ENCODE data around the gene NPLOC4. TPM values are rescaled to one million over a fixed set of nuclear protein-coding genes. Genes with fewer than 3 reads are reported as not detected.
A peak's percentile ranks its signal among the peaks of the same experiment; 100 is the strongest.

The NPLOC4 gene
- total RNA-seq, 1 experiment from 2014 or later: 32.4 TPM

DNA sequence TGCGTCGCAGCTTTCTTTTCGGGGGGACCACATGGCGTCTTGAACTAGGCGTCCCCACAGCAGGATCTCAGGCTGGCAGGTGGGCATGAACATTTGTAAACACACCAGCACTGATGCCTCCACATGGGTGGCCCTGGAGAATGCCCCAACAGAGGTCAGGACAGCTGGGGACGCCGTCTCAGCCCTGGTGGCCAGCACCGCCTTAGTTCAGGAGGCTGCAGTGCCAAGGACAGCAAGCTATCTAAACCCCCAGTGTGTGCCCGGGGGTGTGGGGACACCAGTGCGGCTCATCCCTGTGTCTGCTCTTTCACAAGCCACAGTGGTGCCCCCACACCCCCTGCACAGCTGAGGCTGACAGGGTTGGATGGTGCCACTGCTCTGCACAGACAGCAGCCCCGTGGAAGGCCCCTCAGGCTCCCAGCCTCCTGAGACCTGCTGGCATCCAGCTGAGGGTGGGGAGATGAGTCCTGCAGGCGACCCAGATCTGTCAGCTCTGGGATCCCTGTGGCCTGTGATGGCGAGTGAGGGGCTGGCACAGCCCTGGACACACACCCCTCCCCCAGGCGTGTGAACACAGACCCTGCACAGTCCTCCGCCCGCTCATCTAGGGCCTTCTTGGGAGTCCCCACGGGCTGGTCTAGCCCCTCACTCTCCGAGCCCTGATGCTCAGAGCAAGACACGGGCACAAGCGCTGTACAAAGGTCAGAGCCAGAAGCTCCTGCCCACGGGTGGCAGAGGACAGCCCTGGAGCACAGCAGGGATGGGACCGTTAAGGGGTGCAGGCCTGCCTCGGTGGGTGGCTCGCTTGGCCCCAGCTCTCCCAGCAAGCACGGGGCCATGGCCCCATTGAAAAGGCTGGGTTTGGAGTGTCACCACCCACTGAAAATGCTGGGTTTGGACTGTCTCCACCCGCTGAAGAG, 98.0 kb downstream of the NPLOC4 start:
- H3K9me3 ChIP-seq (ENCODE audit: low read length): no peaks in the 10 kb centered on the region
- no peak overlapping the region for H3K27ac ChIP-seq (ENCODE audit: low read length)
- no peaks in the 10 kb centered on the region for H3K36me3 ChIP-seq (ENCODE audit: insufficient read depth, low read length)
- H3K79me2 ChIP-seq (ENCODE audit: low read length): no peaks in the 10 kb centered on the region
- H3K4me2 ChIP-seq (ENCODE audit: low read depth, low read length, poor library complexity, severe bottlenecking): no peak overlapping the region
- H3K4me1 ChIP-seq (ENCODE audit: low read length): peaks cover 8% of the 10 kb centered on the region
- no peaks in the 10 kb centered on the region for H3K27me3 ChIP-seq (ENCODE audit: low read length)
- H3K4me3 ChIP-seq (ENCODE audit: low read length): no peak overlapping the region
- no peak overlapping the region for H3K9ac ChIP-seq (ENCODE audit: low read length)
- H4K20me1 ChIP-seq (ENCODE audit: insufficient read depth, low read depth, low read length): no peaks in the 10 kb centered on the region
- no peak overlapping the region for H2AFZ ChIP-seq (ENCODE audit: low read length)
- DNase-seq: no peak
- no peaks in the 10 kb centered on the region for H3K9me2 ChIP-seq (replicated peaks; ENCODE audit: insufficient read depth, low read length)

DNA sequence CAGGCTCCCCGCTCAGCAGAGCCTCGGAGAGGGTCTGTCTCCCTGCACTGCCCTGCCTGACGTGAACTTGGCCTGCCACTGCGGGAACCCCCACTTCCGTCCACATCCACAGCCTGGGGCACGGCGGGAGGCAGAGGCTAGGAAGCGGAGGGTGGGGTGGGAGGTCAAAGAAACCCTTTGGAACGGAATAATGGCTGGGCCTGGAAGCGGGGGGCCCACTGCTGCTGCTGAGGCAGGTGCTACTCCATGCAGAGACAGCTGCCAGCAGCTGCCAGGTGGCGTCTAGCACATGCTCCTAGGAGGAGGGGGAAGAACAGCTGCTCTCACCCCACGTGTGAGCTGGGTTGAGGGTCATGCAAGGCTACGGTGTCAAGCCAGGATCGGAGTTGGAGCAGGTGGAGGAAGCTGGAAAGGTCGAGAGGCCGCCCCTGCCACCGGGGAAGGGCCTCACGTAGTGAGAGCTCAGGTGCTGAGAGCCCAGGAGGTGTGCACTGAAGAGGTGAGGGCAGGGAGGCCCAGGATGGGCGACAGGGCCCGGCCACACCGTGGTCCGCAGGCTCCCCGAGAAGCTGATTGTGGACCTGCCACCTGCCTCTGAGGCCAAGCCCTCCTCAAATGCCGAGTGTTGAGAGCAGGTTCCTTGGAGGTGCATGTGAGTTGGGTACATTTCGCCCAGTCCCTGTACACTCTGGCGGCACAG, 98.9 kb downstream of the NPLOC4 start:
- Histone ChIP-seq H3K4me2 (ENCODE audit: low read depth, low read length, poor library complexity, severe bottlenecking) (no peak overlapping the region), H4K20me1 (ENCODE audit: insufficient read depth, low read depth, low read length) (no peaks in the 10 kb centered on the region), H3K4me1 (ENCODE audit: low read length) (peaks cover 8% of the 10 kb centered on the region), H3K36me3 (ENCODE audit: insufficient read depth, low read length) (no peaks in the 10 kb centered on the region), H2AFZ (ENCODE audit: low read length) (no peak overlapping the region), H3K27me3 (ENCODE audit: low read length) (no peaks in the 10 kb centered on the region), H3K4me3 (ENCODE audit: low read length) (no peak overlapping the region), H3K9me2 (replicated peaks; ENCODE audit: insufficient read depth, low read length) (no peaks in the 10 kb centered on the region), H3K79me2 (ENCODE audit: low read length) (no peaks in the 10 kb centered on the region), H3K9ac (ENCODE audit: low read length) (no peak overlapping the region), H3K27ac (ENCODE audit: low read length) (no peak overlapping the region), H3K9me3 (ENCODE audit: low read length) (no peaks in the 10 kb centered on the region; the same call in 1 of the 2 replicates)
- no peak for DNase-seq

GRCh38 chr17:81537343-81537855, 99.5 kb downstream of the NPLOC4 start:
- Histone ChIP-seq H3K79me2 (ENCODE audit: low read length) (no peaks in the 10 kb centered on the region), H3K27me3 (ENCODE audit: low read length) (no peaks in the 10 kb centered on the region), H3K9me2 (replicated peaks; ENCODE audit: insufficient read depth, low read length) (no peaks in the 10 kb centered on the region), H4K20me1 (ENCODE audit: insufficient read depth, low read depth, low read length) (no peaks in the 10 kb centered on the region), H3K4me3 (ENCODE audit: low read length) (no peak overlapping the region), H2AFZ (ENCODE audit: low read length) (no peak overlapping the region), H3K4me2 (ENCODE audit: low read depth, low read length, poor library complexity, severe bottlenecking) (no peak overlapping the region), H3K36me3 (ENCODE audit: insufficient read depth, low read length) (no peaks in the 10 kb centered on the region), H3K4me1 (ENCODE audit: low read length) (peaks cover 8% of the 10 kb centered on the region), H3K9me3 (ENCODE audit: low read length) (no peaks in the 10 kb centered on the region; the same call in 1 of the 2 replicates), H3K9ac (ENCODE audit: low read length) (no peak overlapping the region), H3K27ac (ENCODE audit: low read length) (no peak overlapping the region)
- peak; percentile 63 for DNase-seq

GRCh38 chr17:81536299-81537290, 100.3 kb downstream of the NPLOC4 start:
- no peak overlapping the region for H3K4me2 ChIP-seq (ENCODE audit: low read depth, low read length, poor library complexity, severe bottlenecking)
- H3K9me3 ChIP-seq (ENCODE audit: low read length): no peaks in the 10 kb centered on the region; the same call in 1 of the 2 replicates
- H3K79me2 ChIP-seq (ENCODE audit: low read length): no peaks in the 10 kb centered on the region
- no peaks in the 10 kb centered on the region for H3K36me3 ChIP-seq (ENCODE audit: insufficient read depth, low read length)
- no peak overlapping the region for H3K4me3 ChIP-seq (ENCODE audit: low read length)
- no peak overlapping the region for H2AFZ ChIP-seq (ENCODE audit: low read length)
- no peak for DNase-seq
- no peaks in the 10 kb centered on the region for H4K20me1 ChIP-seq (ENCODE audit: insufficient read depth, low read depth, low read length)
- H3K27me3 ChIP-seq (ENCODE audit: low read length): no peaks in the 10 kb centered on the region
- H3K9ac ChIP-seq (ENCODE audit: low read length): no peak overlapping the region
- peaks cover 8% of the 10 kb centered on the region for H3K4me1 ChIP-seq (ENCODE audit: low read length)
- no peaks in the 10 kb centered on the region for H3K9me2 ChIP-seq (replicated peaks; ENCODE audit: insufficient read depth, low read length)
- H3K27ac ChIP-seq (ENCODE audit: low read length): no peak overlapping the region

DNA sequence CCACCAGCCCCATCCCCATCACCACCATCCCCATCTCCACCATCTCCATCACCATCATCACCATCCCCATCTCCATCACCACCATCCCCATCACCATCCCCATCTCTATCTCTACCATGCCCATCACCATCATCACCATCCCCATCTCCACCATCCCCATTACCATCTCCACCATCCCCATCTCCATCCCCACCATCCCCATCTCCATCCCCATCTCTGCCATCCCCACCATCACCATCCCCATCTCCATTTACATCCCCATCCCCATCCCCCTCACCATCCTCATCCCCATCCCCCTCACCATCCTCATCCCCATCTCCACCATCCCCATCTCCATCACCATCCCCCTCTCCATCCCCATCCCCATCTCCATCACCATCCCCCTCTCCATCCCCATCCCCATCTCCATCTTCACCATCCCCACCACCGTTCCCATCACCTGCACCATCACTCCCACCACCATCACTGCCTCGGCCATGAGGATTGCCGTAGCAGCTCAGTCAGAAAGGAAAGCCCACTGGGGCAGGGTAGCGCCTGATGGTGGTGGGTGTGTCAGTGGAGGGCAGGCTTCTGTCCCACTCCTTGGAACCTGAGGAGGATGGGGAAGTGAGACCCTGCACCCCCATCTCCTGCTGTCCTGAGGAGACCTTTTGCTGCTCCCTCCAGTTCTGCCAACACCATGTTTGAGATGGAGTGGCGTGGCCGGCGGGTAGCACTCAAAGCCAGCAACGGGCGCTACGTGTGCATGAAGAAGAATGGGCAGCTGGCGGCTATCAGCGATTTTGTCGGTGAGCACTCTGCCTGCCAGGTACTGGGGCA, 101.2 kb downstream of the NPLOC4 start:
- no peaks in the 10 kb centered on the region for H3K9me2 ChIP-seq (replicated peaks; ENCODE audit: insufficient read depth, low read length)
- peaks cover 3% of the 10 kb centered on the region; the same call in 1 of the 2 replicates for H3K9me3 ChIP-seq (ENCODE audit: low read length)
- no peak overlapping the region for H2AFZ ChIP-seq (ENCODE audit: low read length)
- no peak overlapping the region for H3K27ac ChIP-seq (ENCODE audit: low read length)
- peaks cover 8% of the 10 kb centered on the region for H3K4me1 ChIP-seq (ENCODE audit: low read length)
- DNase-seq: no peak
- H3K4me3 ChIP-seq (ENCODE audit: low read length): no peak overlapping the region
- H3K9ac ChIP-seq (ENCODE audit: low read length): no peak overlapping the region
- no peaks in the 10 kb centered on the region for H4K20me1 ChIP-seq (ENCODE audit: insufficient read depth, low read depth, low read length)
- H3K4me2 ChIP-seq (ENCODE audit: low read depth, low read length, poor library complexity, severe bottlenecking): no peak overlapping the region
- H3K36me3 ChIP-seq (ENCODE audit: insufficient read depth, low read length): no peaks in the 10 kb centered on the region
- H3K27me3 ChIP-seq (ENCODE audit: low read length): no peaks in the 10 kb centered on the region
- no peaks in the 10 kb centered on the region for H3K79me2 ChIP-seq (ENCODE audit: low read length)

- DNase-seq: no peak
- Histone ChIP-seq H4K20me1 (ENCODE audit: insufficient read depth, low read depth, low read length) (no peaks in the 10 kb centered on the region), H3K4me3 (ENCODE audit: low read length) (no peak overlapping the region), H3K4me2 (ENCODE audit: low read depth, low read length, poor library complexity, severe bottlenecking) (no peak overlapping the region), H2AFZ (ENCODE audit: low read length) (no peak overlapping the region), H3K9ac (ENCODE audit: low read length) (no peak overlapping the region), H3K9me2 (replicated peaks; ENCODE audit: insufficient read depth, low read length) (no peaks in the 10 kb centered on the region), H3K9me3 (ENCODE audit: low read length) (peaks cover 11% of the 10 kb centered on the region; the same call in 1 of the 2 replicates), H3K4me1 (ENCODE audit: low read length) (peaks cover 8% of the 10 kb centered on the region), H3K36me3 (ENCODE audit: insufficient read depth, low read length) (no peaks in the 10 kb centered on the region), H3K27me3 (ENCODE audit: low read length) (no peaks in the 10 kb centered on the region), H3K79me2 (ENCODE audit: low read length) (no peaks in the 10 kb centered on the region), H3K27ac (ENCODE audit: low read length) (no peak overlapping the region)
Measured at GRCh38 chr17:81535007-81535328, 101.9 kb downstream of the NPLOC4 start.
